Eye (tissue), 1 donor: ENCODE data around the gene CHST15.
"Not testable (repeated sequence)": the region's sequence is repeated elsewhere in the genome, so short reads cannot be mapped to it uniquely, and the experiment has no call there.

Experiments
- DNase-seq: peaks from one replicate; pipeline ENCODE4 v3.0.0-alpha.2; 2015

Gene CHST15

DNA sequence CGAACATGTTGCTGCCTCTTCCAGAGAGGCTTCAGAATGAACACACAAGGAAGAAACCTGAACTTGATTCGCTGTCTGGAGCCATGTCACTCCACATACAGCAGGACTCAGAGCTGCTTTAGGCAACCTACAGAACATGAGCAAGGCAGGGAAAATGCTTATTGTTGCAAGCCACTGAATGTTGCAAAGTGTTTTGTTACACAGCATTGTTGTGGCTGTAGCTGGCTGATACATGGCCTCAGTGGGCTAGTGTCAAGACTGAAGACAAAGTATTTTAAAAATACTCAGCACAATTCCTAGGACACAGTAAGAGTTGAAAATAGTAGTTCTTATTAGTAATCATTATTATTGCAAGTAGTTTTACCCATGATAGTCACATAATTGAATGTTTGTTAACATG lies 3.1 kb upstream of the CHST15 start:
- no peak for DNase-seq

DNA sequence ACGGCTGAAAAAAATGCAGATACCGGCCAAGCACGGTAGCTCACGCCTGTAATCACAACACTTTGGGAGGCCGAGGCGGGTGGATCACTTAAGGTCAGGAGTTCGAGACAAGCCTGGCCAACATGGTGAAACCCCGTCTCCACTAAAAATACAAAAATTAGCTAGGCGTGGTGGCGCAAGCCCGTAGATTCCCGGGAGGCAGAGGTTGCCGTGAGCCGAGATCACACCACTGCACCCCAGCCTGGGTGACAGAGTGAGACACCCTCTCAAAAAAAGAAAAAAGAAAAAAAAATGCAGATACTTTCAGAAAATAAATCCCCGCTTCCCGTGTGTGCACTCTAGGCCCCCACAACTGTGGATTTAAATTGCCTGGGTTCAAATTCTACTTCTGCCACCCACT lies 2.4 kb upstream of the CHST15 start:
- not testable (repeated sequence) for DNase-seq

DNA sequence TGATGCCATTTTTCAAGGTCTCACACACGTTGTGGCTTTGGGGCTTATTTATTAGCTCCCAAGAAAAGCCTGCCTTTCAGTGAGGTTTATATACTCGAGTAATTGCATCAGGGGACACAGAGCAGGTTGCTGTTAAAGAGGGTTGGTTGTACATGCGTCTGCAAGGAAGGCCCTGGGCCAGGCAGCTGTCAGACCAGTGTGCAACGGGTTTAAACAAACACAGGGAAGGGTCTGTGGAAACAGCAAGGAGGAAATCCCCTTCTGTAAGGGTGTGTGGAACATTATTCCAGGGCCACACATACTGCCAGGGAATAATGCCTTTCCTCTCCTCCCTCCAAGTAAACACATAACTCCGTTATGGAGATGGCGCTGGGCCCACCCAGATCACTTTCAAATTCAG lies 1.7 kb upstream of the CHST15 start:
- DNase-seq = peak; percentile 63

DNA sequence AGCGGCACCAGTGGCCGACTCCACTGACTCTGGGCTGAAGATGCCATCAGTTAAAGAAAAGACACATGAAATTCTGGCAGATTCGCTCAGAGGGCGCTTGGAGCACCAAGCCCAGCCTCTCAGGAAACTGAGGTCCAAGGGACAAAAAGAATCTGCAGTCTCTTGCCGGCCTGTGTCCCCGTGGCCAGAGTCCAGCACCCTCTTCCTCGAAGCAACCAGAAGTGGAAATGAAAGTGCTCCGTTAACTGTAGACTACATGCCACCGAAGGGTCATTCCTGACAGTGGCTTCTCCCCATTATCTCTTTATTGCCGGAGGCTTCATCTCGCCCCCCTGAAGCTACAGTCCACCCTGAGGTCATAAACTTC lies 1.0 kb upstream of the CHST15 start:
- DNase-seq = no peak

DNA sequence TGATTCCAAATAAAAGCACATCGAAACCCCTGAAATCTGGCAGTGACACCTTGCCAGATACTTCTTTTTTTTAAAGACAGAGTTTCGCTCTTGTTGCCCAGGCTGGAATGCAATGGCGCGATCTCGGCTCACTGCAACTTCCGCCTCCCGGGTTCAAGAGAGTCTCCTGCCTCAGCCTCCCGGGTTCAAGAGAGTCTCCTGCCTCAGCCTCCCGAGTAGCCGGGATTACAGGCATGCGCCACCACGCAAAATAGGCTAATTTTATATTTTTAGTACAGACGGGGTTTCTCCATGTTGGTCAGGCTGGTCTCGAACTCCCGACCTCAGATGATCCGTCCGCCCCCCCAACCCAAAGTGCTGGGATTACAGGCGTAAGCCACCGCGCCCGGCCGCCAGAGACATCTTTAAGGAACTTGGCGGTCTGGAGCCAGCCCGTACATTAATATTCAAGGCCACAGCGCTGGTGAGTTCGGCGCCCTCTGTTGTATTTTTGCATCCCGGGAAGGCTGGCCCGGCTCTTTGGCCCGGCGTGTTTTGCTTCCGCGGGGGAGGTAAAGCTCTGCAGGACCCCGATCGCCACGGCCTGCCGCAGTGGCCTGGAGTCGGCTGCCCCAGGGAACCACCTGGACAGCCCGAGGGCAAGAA lies 498 bp upstream of the CHST15 start:
- peak; percentile 67 for DNase-seq

DNA sequence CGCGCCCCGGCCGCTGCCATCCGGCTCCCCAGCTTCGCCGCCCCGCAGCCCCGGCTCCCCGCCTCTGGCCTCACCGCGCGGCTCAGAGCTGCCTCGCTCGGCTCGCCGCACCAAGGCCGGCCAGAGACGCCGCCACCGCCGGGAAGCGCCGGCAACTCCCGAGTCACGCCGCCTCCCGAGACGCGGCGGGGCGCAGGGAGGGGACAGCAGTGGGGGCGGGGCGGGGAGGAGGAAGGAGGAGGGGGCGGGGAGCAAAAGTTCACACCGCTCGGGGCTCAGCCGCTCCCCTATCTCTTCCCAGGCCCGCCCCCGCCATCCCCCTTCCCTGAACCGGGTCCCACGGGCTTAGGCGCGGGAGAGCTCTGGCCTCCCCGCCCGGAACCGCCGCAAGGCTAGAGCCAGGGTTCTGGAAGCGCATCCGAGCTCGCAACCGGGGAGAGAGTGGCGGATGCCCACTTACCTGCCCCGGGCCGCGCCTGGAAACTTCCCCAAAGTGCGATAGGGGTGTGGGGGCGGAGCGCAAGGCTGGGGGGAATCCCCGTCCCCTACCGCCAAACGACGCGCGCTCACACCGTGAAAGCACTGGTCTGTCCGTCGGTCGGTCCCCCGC lies 1.0 kb downstream of the CHST15 start:
- no peak for DNase-seq

DNA sequence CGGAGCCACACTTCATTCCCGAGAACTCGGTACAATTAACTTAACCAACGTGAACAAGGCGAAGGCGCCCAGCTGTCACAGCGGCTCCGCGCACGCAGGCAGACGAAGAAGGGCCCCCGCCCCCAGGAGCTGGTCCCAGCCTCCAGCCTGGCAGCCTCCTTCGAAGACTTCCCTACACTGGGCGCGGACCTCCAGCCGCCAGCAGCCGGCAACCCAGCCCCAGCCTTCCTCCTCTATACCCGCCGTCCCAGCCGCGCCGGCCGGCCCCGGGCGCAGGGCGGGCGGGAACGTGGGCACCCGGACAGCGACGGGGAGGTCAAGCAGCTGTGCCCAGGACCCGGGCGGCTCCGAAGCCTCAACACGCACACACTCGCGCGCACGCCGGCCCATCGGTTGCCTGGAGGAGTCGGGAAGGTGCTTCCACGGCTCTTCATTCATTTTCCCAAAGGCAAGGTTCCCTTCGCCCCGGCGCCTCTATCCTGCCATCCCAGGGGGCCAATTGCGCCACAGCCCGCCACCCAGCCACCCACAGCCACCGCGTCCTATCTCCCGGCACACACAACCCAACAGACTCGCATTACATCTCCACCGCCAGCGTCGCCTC lies 1.6 kb downstream of the CHST15 start:
- DNase-seq = peak; percentile 74

DNA sequence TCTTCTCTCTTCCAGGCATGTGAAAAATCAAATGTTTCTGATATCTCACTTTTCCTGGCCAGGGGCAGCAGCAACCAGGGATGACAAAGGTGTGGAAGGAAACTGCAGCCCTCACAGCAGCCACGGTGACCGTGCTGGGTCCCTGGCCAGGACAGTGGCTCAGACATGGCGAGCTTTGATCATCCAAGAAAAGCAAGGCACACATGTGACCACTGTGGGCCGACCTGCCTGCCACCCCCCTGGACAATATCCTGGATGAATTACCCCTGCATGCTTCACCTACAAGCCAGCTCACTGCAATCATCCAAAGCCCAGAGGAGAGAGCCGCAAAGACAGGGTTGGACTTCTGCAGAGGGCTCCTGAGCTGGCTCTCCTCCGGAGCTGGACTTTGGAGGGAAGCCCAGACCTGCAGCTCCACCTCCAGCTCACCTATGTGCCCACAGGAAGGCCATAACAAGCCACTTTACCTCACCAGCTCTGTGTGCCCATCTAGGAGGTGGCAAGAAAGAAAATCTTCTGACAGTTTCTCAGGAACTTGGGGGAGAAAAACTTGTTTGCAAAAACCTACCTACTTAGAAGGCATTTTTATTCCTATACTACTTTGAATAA lies 2.7 kb downstream of the CHST15 start:
- no peak for DNase-seq

DNA sequence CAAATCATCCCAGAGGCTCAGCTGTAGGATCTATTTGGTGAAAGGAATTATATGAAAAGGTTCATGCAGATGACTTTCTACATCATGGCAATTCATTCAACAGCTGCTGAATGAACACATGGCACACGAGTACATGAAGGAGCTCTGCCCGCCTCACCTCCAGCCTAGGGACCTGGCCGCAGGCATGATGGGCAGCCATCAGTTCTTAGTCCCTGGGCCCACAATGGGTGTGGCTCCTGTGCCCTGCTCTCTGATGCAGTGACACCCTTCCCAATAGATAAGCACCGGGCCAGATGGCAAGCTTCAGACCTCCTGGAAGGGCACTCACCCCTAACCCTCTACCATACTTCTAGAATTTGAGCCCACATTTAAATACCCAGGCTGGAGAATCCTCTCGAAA lies 3.5 kb downstream of the CHST15 start:
- DNase-seq = no peak

DNA sequence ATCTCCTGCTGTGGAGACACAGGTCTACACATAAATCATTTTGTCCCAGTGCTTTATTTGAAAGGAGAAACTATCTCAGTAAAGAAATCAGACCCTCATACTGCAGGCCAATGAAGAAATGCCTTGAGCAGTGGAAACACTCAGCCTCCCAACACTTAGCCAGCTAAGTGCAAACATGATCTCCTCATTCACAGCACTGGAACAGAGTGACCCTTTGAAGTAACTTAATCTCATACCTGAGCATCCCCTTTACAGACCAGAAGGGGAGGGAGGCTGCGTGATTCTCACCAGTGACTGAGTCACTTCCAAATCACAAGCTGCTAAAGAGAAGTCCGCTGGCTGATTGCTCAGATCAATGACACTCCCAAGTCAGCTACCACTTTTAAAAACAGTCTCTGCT lies 4.5 kb downstream of the CHST15 start:
- no peak for DNase-seq

DNA sequence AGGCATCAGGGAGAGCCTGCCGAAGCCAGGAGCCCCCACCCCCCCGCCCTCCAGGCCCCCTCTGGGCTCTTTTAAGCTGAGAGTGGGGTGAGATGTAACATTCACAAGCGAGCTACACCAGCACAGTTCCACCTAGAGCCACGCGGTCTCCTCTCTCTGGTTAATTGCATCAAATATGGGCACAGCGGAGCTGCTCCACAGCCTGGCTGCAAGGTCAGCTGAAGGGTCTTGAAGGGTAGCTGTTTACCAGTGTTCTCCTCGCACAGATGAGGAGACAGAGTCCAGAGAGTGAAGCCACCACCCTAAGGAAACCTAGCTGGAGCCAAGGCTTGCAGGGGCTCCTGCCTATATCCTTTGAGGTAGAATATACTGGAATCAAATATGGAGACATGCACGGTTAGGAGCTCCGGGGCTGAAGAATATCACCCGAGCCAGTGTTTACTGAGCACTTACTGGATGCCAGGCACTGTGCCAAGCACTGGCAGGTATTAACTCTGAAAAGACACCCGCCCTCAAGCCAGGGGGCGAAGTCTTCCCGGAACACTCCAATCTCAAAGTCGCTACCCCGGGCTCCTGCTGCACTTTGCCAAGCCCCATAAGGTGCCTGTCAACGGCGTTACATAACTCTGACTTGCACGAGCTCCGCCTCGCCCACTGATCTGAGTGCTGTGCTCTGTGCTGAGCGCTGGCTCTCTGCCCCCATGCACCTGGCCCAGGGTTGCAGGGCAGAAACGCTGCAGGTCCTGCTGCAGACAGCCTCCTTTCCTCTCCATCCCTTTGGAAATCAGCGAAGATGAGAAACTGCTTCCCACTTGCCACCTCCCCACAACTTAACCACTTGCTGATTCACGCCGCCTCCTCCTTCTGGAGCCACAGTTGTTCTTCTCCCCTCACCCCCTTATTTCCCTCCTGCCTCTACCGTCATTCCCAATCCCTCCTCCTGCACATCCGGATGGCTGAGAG lies 5.4 kb downstream of the CHST15 start:
- peak; percentile 26 for DNase-seq

DNA sequence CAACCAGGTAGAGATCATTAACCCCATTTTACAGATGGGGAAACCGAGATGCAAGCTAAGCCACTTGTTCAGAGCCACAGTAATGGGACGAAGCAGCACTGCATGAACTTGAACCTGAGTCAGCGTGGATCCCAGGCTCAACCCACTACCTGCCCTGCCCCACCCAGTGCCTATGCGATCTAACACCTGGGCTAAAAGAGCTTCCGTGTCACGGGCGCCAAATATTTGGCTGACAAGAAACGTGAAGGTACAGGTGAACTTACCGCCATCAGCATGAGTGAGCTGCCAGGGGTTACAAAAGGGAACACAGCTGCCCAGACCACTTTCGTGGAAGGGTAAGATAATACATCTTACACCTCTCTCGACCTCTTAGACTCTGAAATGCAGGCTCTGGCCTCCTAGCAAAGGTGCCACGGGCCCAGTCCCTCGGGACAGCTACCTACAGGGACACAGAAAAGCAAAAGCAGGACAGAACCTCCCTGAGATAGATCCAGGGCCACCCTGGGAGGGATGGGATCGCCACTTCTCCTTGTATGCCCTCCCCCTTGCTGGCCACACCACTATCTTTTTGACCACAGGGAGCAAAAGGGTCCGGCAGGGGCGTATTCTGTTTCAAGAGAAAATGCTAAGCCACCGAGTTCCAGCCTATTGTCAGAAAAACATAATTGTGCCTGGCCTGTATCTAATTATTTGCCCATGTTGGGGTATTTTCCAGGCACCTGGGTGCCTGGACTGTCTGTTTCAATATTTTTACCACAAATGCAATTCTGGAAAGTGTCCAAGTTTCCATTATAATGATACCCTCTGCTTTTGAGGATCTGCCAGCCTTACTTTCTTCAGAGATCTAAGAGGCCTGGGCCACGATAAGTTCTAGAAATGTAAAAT lies 6.4 kb downstream of the CHST15 start:
- peak; percentile 23 for DNase-seq

DNA sequence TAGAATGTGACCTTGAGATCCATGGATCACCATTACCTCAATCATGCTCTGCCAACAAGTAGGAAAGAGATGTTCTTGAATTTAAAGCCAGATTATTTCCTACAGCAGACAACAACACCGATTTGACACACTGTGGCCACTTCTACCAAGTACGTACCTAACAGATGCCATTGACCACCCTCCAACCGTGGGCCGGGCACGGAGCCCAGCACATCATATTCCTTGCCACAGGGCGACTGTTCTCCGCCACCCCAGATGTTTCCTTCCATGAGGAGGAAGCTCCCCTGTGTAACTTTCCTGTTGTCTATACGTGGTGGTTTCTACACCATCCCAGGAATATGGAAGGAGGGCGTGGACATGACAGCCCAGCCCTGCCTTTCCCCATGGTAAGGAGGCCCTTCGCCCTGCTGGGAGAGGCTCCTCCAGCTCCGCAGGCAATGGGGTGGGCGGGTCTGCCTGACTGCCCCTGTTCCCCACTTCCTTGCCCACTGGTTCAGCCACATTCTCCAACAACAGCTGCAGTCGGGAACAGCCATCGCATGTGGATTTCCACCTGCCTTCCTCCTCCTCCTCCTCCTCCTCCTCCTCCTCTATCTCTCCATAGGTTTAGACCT lies 7.2 kb downstream of the CHST15 start:
- no peak for DNase-seq

DNA sequence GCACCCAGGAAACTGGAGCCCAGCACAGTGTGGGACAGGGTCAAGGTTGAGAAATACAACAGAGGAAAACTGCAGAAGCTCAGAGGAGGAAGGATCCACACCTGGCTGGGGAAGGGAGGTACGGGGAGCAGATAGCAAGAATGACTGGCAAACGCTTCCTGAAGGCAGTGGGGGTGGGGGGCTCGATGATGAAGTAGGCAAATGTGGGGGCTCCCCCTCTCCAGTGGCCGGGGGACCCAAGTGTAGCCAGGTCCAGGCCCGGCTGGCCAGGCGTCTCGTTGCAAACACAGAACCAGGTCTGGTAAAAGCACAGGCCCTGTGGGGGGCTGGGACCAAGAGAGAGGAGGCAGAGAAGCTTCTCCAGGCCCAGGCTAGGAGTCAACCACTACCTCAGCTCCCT lies 7.7 kb downstream of the CHST15 start:
- no peak for DNase-seq

DNA sequence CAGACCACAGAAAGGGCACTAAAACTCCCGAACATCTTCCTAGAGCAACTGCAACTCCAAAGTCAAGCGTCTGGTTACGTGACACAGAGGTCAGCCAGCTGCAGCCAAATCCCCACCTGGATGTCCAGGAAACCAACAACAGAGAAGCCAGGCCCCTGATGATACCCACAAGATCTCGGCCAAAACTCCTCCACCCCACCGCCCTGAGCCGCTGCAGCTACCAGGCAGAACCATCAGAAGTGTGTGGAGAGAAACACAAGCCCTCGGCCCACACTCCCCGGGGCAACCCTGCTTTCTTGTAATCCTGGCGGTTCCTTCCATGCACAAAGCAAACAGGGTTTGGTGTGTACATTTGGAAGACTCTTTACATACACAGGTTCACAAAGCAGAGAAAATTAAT lies 8.7 kb downstream of the CHST15 start:
- no peak for DNase-seq

DNA sequence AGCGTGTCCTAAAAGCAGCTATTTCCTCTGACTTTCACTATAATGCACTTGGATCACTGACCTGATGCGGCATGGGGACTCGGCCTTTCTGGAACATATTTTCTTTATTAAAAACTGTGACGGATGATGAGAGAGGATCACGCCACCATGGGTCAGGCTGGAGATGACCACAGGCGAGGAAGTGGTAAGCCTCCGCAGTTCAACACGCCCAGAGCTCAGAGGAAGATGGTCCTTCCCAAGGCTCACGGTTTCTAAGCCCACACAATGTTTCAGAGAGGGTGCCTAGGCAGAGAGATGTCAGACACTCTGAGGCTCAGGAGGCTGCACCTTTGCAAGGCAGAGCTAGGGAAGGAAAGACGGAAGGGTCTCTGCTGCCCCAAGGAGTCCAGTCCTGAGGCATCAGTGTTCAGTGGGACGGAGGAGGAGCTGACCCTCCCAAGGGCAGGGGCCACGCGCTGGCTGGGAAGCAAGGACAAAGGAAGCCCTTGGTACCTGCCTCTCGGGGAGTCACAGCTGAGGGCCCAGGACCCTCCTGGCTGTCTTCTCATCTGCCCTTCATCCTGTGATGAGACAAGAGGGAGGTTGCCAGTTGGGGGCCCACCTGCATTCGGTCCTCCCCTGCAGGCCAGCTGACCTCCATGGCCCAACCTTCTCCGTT lies 9.5 kb downstream of the CHST15 start:
- no peak for DNase-seq

DNA sequence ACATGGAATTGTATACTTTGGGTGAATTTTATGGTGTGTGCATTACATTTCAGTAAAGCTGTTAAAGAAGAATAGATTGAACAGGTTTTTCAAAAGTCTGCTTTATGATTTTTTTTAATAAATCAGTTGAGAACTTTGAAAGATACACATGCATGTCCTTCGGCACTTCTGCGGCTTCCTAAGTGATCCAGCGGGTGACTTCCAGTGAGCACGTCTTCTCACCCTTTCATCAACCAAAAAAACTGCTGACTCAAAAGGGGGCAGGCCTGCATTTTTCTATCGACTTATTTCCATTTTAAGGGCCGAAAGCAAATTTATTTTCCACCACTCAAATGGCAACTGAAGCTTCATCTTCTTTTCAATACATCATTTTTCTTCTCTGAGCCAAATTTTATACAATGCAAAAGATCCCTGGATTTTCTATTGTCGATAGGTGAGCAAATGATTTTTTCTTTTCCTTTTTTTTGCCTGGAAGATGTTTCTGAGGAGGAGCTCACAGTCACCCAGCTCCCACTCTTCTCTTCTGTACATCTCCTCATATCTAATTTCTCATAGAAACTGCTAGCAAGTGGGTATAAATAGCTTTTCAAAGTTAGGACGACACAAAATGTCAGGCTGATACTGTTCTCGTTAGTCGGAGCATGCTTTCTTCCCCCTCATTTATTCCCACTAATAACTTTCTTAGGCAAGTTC lies 10.2 kb downstream of the CHST15 start:
- no peak for DNase-seq

DNA sequence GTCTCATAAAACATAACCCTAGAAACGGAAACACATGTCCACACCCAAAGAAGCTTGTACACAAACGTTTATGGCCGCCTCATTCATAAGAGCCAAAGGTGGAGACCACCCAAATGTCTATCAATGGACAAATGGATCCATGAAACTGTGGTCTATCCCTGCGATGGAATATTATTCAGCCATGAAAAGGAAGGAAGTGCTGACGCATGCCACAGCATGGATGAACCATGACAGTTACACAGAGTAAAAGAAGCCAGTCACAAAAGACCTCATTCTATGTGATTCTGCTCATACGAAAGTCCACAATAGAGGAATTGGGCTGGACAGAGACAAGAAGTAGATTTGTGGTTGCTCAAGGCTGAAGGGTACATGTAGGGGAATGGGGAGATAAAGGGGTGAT lies 10.8 kb downstream of the CHST15 start:
- DNase-seq = no peak

DNA sequence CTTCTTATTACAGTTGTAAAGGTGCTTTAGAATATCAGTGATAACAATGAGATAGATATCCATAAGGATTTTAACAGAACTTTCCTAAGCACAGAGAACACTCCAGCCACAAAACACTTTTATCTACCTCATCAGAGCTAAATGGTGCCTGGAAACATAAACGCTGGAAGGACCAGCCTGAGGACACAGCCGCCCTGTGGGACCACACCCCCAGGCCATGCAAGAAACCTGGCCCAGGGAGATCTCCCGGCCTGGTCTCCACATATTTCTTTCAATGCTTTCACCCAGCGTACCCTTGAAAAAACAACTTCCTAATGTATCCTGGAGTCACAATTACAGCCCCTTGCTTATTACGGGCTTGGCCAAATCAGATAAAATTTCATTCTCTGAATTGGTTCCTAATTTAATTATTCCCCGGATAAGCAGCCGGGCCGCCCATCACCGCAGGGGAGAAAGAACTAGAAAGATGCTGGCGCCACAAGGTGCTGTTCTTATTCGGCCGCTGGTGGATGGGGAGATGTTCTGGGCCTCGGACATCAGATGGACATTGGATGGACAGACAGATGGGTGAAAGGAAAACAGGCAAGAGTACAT lies 11.8 kb downstream of the CHST15 start:
- DNase-seq = no peak

DNA sequence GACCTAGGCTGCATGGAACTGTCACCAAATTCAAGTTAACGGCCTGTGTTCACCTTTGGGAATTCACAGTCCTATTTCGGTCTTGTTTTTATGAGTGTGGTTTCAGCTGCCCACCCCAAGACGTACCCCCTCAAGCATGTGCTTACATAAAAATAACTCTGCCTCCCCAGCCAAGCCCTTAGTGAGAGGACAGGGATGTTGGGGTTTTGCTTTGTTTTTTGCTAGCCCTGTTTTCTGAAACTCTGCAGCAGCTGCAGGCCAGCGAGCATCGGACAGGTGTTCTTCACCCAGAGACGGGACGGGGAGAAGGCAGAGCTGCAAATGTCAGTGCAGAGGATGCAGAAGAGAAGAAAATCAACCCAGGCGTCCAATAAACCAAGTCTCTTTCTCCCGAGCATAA lies 13.5 kb downstream of the CHST15 start:
- DNase-seq = peak; percentile 9
